H9 (cell line): ENCODE measurements around the gene HPD. TPM values are rescaled to one million over a fixed set of nuclear protein-coding genes. Genes with fewer than 3 reads are reported as not detected.
A peak's percentile ranks its signal among the peaks of the same experiment; 100 is the strongest.

Source experiments
- DNase-seq: peaks from one replicate; pipeline ENCODE4 v3.0.0-alpha.2; 2017
- H2AFZ ChIP-seq: one replicate; pipeline ENCODE4 v1.6.1; 2013; ENCODE audit warnings: mild to moderate bottlenecking, low read length, control low read depth, moderate library complexity
- H2AK5ac ChIP-seq: 2 replicates; pipeline ENCODE4 v1.6.1; 2013; ENCODE audit warnings: low read length, control low read depth, mixed read lengths; ENCODE audit not compliant: insufficient read length
- H2BK120ac ChIP-seq: one replicate; pipeline ENCODE4 v1.6.1; 2013; ENCODE audit warnings: low read depth, mild to moderate bottlenecking, low read length, control low read depth, inconsistent platforms; ENCODE audit not compliant: poor library complexity, severe bottlenecking
- H2BK12ac ChIP-seq: 2 replicates; pipeline ENCODE4 v1.6.1; 2013; ENCODE audit warnings: low read length, control low read depth, mixed read lengths, low read depth; ENCODE audit not compliant: insufficient read length
- H2BK15ac ChIP-seq: 2 replicates; pipeline ENCODE4 v1.6.1; 2013; ENCODE audit warnings: low read depth, low read length, control low read depth
- H2BK20ac ChIP-seq: one replicate; pipeline ENCODE4 v1.6.1; 2013; ENCODE audit warnings: low read depth, mild to moderate bottlenecking, low read length, control low read depth, inconsistent platforms; ENCODE audit not compliant: poor library complexity, severe bottlenecking
- H2BK5ac ChIP-seq: 2 replicates; pipeline ENCODE4 v1.6.1; 2013; ENCODE audit warnings: low read length, control low read depth, mixed read lengths; ENCODE audit not compliant: insufficient read length
- H3K14ac ChIP-seq: 2 replicates; pipeline ENCODE4 v1.6.1; 2013; ENCODE audit warnings: low read length, control low read depth; ENCODE audit not compliant: insufficient read depth
- H3K18ac ChIP-seq: 2 replicates; pipeline ENCODE4 v1.6.1; 2013; ENCODE audit warnings: low read depth, mild to moderate bottlenecking, mixed read lengths, low read length, control low read depth; ENCODE audit not compliant: insufficient read length
- H3K23ac ChIP-seq: 2 replicates; pipeline ENCODE4 v1.6.1; 2013; ENCODE audit warnings: low read length, control low read depth, mixed read lengths, low read depth; ENCODE audit not compliant: insufficient read length
- H3K23me2 ChIP-seq: 2 replicates; pipeline ENCODE4 v1.6.1; 2013; ENCODE audit warnings: low read depth, mild to moderate bottlenecking, mixed read lengths, low read length, control low read depth; ENCODE audit not compliant: insufficient read length, poor library complexity, severe bottlenecking
- H3K27ac ChIP-seq: 2 replicates; pipeline ENCODE4 v1.5.1; 2013; ENCODE audit warnings: low read length, control low read depth, mixed read lengths, low read depth; ENCODE audit not compliant: insufficient read length
- H3K27me3 ChIP-seq: 2 replicates; pipeline ENCODE4 v1.6.1; 2013; ENCODE audit warnings: low read length, control low read depth, inconsistent platforms; ENCODE audit not compliant: insufficient read depth
- H3K4ac ChIP-seq: 2 replicates; pipeline ENCODE4 v1.6.1; 2013; ENCODE audit warnings: low read depth, mild to moderate bottlenecking, control low read depth, inconsistent platforms, low read length, moderate library complexity
- H3K4me1 ChIP-seq: 2 replicates; pipeline ENCODE4 v1.6.1; 2013; ENCODE audit warnings: low read length, control low read depth, inconsistent platforms; ENCODE audit not compliant: insufficient read depth
- H3K4me2 ChIP-seq: 2 replicates; pipeline ENCODE4 v1.6.1; 2013; ENCODE audit warnings: low read length, control low read depth, mixed read lengths; ENCODE audit not compliant: insufficient read length, insufficient read depth
- H3K56ac ChIP-seq: 2 replicates; pipeline ENCODE4 v1.6.1; 2013; ENCODE audit warnings: low read depth, mild to moderate bottlenecking, mixed read lengths, low read length, control low read depth; ENCODE audit not compliant: insufficient read length
- H3K79me1 ChIP-seq: 2 replicates; pipeline ENCODE4 v1.6.1; 2013; ENCODE audit warnings: low read depth, mild to moderate bottlenecking, moderate library complexity, low read length, control low read depth, inconsistent platforms; ENCODE audit not compliant: insufficient read depth, poor library complexity, severe bottlenecking
- H3K79me2 ChIP-seq: 2 replicates; pipeline ENCODE4 v1.6.1; 2013; ENCODE audit warnings: low read length, control low read depth, inconsistent platforms; ENCODE audit not compliant: insufficient read depth
- H3K9ac ChIP-seq: 2 replicates; pipeline ENCODE4 v1.6.1; 2013; ENCODE audit warnings: low read length, control low read depth, mixed read lengths; ENCODE audit not compliant: insufficient read length; ENCODE audit errors: extremely low read depth
- H3K9me3 ChIP-seq: one replicate; pipeline ENCODE4 v1.6.1; 2013; ENCODE audit warnings: low read depth, low read length, inconsistent platforms; ENCODE audit not compliant: control insufficient read depth
- H3T11ph ChIP-seq: one replicate; pipeline ENCODE4 v1.6.1; 2013; ENCODE audit warnings: mild to moderate bottlenecking, low read length, control low read depth, inconsistent platforms
- H4K20me1 ChIP-seq: one replicate; pipeline ENCODE4 v1.6.1; 2013; ENCODE audit not compliant: control insufficient read depth, insufficient read length, insufficient read depth
- H4K5ac ChIP-seq: 2 replicates; pipeline ENCODE4 v1.6.1; 2013; ENCODE audit warnings: low read depth, mild to moderate bottlenecking, mixed read lengths, low read length, control low read depth; ENCODE audit not compliant: insufficient read length
- H4K8ac ChIP-seq: replicated peaks from 2 replicates; pipeline ENCODE4 v1.6.1; 2013; ENCODE audit warnings: low read length, control low read depth, mixed read lengths, low read depth; ENCODE audit not compliant: insufficient read length
- H4K91ac ChIP-seq: 2 replicates; pipeline ENCODE4 v1.6.1; 2013; ENCODE audit warnings: low read depth, mild to moderate bottlenecking, moderate library complexity, mixed read lengths, low read length, control low read depth; ENCODE audit not compliant: insufficient read length
- H3K27ac Mint-ChIP-seq, 3 experiments: 2 replicates in 2 of 3; 3 replicates in 1 of 3; pipeline ENCODE4 v1.8.0; 2020 to 2021; ENCODE audit warnings: mixed read lengths in 3 of 3, mild to moderate bottlenecking in 1 of 3, moderate library complexity in 1 of 3
- H3K27me3 Mint-ChIP-seq: 2 replicates; pipeline ENCODE4 v1.8.0; 2021; ENCODE audit warnings: low read depth, mild to moderate bottlenecking, moderate library complexity, mixed read lengths
- H3K36me3 Mint-ChIP-seq, 3 experiments: 2 replicates in 2 of 3; 3 replicates in 1 of 3; pipeline ENCODE4 v1.8.0; 2020 to 2021; ENCODE audit warnings: low read depth in 3 of 3, mixed read lengths in 3 of 3; ENCODE audit not compliant: insufficient read depth in 1 of 3
- H3K4me1 Mint-ChIP-seq, 2 experiments: 2 replicates each; pipeline ENCODE4 v1.8.0; 2020; ENCODE audit warnings: mixed read lengths in 2 of 2
- H3K4me3 Mint-ChIP-seq, 2 experiments: 2 replicates in 1 of 2; 3 replicates in 1 of 2; pipeline ENCODE4 v1.8.0; 2020 to 2021; ENCODE audit warnings: mild to moderate bottlenecking in 2 of 2, mixed read lengths in 2 of 2, moderate library complexity in 1 of 2
- H3K9me3 Mint-ChIP-seq, 2 experiments: 2 replicates in 1 of 2; 3 replicates in 1 of 2; pipeline ENCODE4 v1.8.0; 2020; ENCODE audit warnings: mild to moderate bottlenecking in 2 of 2, mixed read lengths in 2 of 2, moderate library complexity in 1 of 2
- WGBS: extraction: QIAGEN DNeasy Blood & Tissue Kit; methylation state at CpG from one replicate; pipeline ENCODE4 v1.1.7; 2013; ENCODE audit warnings: missing lambda C conversion rate, low lambda C conversion rate, mixed read lengths; ENCODE audit not compliant: insufficient read length; ENCODE audit errors: extremely low coverage; 5-methylcytosine and 5-hydroxymethylcytosine counted together
- total RNA-seq: library from RNA; stranded (reverse); gene quantifications from 2 replicates; pipeline ENCODE4 v1.2.1, GENCODE V29; 2021
- TF ChIP-seq, protein P1 (sequence below): fragments of 200-600 bp; sonication (generic); conservative IDR thresholded peaks from 3 replicates; pipeline ENCODE4 v1.8.0; 2021; ENCODE audit warnings: antibody characterized with exemption, mild to moderate bottlenecking

HPD gene
- total RNA-seq, 1 experiment from 2014 or later, result not detected

DNA sequence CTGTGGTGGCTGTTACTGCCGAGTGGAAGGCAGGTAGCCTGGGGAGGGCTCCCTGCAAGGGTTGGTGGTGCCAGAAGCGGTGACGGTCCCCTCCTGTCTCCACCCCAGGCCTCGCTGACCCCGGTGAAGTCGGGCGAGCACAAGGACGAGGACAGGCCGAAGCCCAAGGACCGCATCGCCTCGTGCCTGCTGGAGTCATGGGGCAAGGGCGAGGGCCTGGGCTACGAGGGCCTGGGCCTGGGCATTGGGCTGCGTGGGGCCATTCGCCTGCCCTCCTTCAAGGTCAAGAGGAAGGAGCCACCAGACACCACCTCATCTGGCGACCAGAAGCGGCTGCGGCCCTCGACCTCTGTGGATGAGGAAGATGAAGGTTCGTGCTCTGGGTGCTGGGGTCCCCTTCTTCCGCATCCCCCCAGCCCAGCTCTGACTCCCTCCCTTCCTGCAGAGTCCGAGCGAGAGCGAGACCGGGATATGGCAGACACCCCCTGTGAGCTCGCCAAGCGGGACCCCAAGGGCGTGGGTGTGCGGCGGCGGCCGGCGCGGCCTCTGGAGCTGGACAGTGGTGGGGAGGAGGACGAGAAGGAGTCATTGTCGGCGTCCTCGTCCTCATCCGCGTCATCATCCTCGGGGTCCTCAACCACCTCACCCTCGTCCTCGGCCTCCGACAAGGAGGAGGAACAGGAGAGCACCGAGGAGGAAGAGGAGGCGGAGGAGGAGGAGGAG lies 41.6 kb downstream of the HPD start:
- Histone ChIP-seq H3K9ac (no peak overlapping the region), H3K4me1 (no peaks in the 10 kb centered on the region), H3K23ac (no peak overlapping the region), H3T11ph (no peak overlapping the region), H3K23me2 (no peaks in the 10 kb centered on the region), H3K4ac (no peak overlapping the region), H4K8ac (no peak overlapping the region), H3K18ac (no peak overlapping the region), H3K9me3 (no peaks in the 10 kb centered on the region), H3K27ac (no peak overlapping the region), H2AK5ac (no peak overlapping the region), H2BK20ac (no peak overlapping the region), H3K79me1 (peaks cover 2% of the 10 kb centered on the region), H2AFZ (no peak overlapping the region), H3K79me2 (peaks cover 3% of the 10 kb centered on the region; the same call in 1 of the 2 replicates), H2BK5ac (no peak overlapping the region), H4K20me1 (no peaks in the 10 kb centered on the region), H2BK12ac (no peak overlapping the region), H4K91ac (no peak overlapping the region), H3K56ac (no peak overlapping the region), H3K27me3 (no peaks in the 10 kb centered on the region), H2BK120ac (no peak overlapping the region), H4K5ac (no peak overlapping the region), H2BK15ac (no peak overlapping the region), H3K4me2 (no peak overlapping the region), H3K14ac (no peak overlapping the region)
- H3K4me3 Mint-ChIP-seq, result no peak overlapping the region
- peak overlapping the region in 1 of 3 experiments; percentile 45; a peak in 1 of 7 replicates for H3K27ac Mint-ChIP-seq
- H3K36me3 Mint-ChIP-seq, result peaks cover 20 to 73% (median 56%) of the 10 kb centered on the region in 3 experiments
- WGBS, result no CpG with 5 or more reads among the region's 47 CpGs
- H3K27me3 Mint-ChIP-seq, result no peaks in the 10 kb centered on the region
- peaks cover 12 to 17% of the 10 kb centered on the region in 2 experiments for H3K4me1 Mint-ChIP-seq
- no peak for DNase-seq
- no peaks in the 10 kb centered on the region; a peak in 1 of 5 replicates for H3K9me3 Mint-ChIP-seq
- TF ChIP-seq, protein P1, sequence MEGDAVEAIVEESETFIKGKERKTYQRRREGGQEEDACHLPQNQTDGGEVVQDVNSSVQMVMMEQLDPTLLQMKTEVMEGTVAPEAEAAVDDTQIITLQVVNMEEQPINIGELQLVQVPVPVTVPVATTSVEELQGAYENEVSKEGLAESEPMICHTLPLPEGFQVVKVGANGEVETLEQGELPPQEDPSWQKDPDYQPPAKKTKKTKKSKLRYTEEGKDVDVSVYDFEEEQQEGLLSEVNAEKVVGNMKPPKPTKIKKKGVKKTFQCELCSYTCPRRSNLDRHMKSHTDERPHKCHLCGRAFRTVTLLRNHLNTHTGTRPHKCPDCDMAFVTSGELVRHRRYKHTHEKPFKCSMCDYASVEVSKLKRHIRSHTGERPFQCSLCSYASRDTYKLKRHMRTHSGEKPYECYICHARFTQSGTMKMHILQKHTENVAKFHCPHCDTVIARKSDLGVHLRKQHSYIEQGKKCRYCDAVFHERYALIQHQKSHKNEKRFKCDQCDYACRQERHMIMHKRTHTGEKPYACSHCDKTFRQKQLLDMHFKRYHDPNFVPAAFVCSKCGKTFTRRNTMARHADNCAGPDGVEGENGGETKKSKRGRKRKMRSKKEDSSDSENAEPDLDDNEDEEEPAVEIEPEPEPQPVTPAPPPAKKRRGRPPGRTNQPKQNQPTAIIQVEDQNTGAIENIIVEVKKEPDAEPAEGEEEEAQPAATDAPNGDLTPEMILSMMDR, result no peak
